HFF-Myc (cell line): Measurements from ENCODE around the gene SMARCA4.

ENCODE experiments used
- DNase-seq: peaks from one replicate; pipeline ENCODE4 v3.0.0-alpha.2; 2011; ENCODE audit warnings: low read depth; ENCODE audit errors: extremely low read depth
- H3K4me3 ChIP-seq: replicated peaks from 2 replicates; pipeline ENCODE4 v1.5.1; 2011; ENCODE audit warnings: low read depth, mild to moderate bottlenecking, control low read depth, low read length
- CTCF ChIP-seq: IDR thresholded peaks from 2 replicates; pipeline ENCODE4 v1.5.1; 2012; ENCODE audit warnings: mild to moderate bottlenecking, low read depth, low read length, control low read depth; ENCODE audit errors: missing control alignments

The SMARCA4 gene

GRCh38 chr19:10998666-10999065, 37.8 kb downstream of the SMARCA4 start:
- no peak overlapping the region for H3K4me3 ChIP-seq
- DNase-seq: no peak
- no peak for TF ChIP-seq CTCF

GRCh38 chr19:11005521-11005920, 44.7 kb downstream of the SMARCA4 start:
- TF ChIP-seq CTCF: no peak
- no peak for DNase-seq
- no peak overlapping the region for H3K4me3 ChIP-seq

- no peak for DNase-seq
- no peak for TF ChIP-seq CTCF
- H3K4me3 ChIP-seq: no peak overlapping the region
These were observed 46.6 kb downstream of the SMARCA4 start for GRCh38 chr19:11007385-11007784.

- TF ChIP-seq CTCF: no peak
- DNase-seq: no peak
These were observed 47.2 kb downstream of the SMARCA4 start for GRCh38 chr19:11007962-11008532.

GRCh38 chr19:11010041-11010440, 49.2 kb downstream of the SMARCA4 start:
- no peak for TF ChIP-seq CTCF
- no peak overlapping the region for H3K4me3 ChIP-seq
- DNase-seq: no peak

More at GRCh38 chr19:11007962-11008532, 47.2 kb downstream of the SMARCA4 start:
- no peak overlapping the region for H3K4me3 ChIP-seq

GRCh38 chr19:11012507-11012906, 51.7 kb downstream of the SMARCA4 start:
- TF ChIP-seq CTCF: no peak
- no peak overlapping the region for H3K4me3 ChIP-seq
- no peak for DNase-seq

GRCh38 chr19:11013771-11014170, 52.9 kb downstream of the SMARCA4 start:
- no peak for DNase-seq
- H3K4me3 ChIP-seq: no peak overlapping the region
- TF ChIP-seq CTCF: no peak
